ENCODE results near the gene EXOC3L2. TPM values are rescaled to one million over a fixed set of nuclear protein-coding genes. Genes with fewer than 3 reads are reported as not detected.
"Not testable (repeated sequence)": the region's sequence is repeated elsewhere in the genome, so short reads cannot be mapped to it uniquely, and the experiment has no call there.

EXOC3L2 gene
- total RNA-seq, 2 experiments from 2014 or later: not detected

DNA sequence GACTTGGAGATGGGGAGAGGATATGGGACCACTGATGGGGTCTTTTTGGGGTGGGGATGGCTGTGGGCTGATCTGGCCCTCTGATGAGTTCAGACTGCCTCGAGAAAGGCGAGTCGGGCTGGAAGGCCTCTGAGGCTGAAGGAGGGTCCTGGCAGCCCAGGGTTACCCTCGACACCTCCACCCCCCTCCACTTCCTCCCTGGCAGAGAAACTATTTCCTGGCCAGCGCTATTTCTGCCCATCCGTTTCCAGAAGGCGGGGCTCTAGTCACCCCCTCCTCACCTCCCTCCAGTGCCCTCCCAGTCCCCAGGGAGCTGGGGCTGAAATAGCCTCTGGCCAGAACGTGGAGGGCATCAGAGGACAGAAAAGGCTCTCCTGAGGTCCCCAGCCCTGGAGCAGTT lies 9.7 kb downstream of the EXOC3L2 start:
- Mint-ChIP-seq H3K4me1 (ENCODE audit: low read depth) (no peaks in the 10 kb centered on the region), H3K4me3 (no peak overlapping the region)

DNA sequence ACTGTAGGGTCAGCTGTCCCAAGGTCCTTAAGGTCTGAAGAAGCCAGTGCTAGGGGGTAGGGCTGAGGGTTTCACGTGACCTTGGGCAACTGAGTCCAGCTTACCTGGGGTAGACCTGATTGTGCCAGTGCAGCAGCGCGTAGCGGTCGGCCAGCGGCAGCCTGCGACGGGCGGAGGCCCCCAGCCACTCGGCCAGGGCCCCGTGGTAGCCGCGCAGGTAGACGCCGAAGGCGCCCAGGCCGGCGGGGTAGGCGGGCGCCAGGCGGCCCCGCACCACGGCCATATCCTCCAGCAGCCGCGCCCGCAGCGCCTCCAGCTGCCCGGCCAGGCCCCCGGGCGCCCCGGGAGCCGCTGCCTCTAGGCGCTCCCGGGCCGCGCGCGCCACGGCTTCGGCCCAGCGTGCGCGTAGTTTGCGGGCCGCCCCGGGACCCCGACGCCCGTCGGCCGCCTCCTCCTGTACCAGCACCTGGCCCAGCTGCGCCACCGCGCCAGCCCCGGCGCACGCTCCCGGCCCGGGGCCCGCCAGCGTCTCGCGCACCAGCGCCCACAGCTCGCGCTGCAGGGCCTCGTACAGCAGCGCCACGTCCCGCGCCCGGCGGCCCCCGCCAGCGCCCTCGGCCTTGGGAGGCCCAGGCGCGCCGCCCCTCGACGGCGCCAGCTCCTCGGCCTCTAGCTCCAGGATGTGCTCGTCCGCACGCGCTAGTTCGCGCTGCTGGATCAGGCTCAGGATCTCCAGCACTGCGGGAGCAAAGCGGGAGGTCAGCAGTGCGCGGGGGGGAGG lies 10.9 kb downstream of the EXOC3L2 start:
- TF ChIP-seq, protein P1, sequence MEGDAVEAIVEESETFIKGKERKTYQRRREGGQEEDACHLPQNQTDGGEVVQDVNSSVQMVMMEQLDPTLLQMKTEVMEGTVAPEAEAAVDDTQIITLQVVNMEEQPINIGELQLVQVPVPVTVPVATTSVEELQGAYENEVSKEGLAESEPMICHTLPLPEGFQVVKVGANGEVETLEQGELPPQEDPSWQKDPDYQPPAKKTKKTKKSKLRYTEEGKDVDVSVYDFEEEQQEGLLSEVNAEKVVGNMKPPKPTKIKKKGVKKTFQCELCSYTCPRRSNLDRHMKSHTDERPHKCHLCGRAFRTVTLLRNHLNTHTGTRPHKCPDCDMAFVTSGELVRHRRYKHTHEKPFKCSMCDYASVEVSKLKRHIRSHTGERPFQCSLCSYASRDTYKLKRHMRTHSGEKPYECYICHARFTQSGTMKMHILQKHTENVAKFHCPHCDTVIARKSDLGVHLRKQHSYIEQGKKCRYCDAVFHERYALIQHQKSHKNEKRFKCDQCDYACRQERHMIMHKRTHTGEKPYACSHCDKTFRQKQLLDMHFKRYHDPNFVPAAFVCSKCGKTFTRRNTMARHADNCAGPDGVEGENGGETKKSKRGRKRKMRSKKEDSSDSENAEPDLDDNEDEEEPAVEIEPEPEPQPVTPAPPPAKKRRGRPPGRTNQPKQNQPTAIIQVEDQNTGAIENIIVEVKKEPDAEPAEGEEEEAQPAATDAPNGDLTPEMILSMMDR (IDR thresholded peaks at IDR 0.05): no peak
- Histone ChIP-seq H3K9me3 (ENCODE audit: control insufficient read depth in 1 of 2, insufficient read depth in 1 of 2, low read length in 2 of 2) (no peaks in the 10 kb centered on the region), H3K36me3 (ENCODE audit: insufficient read depth, low read length) (no peaks in the 10 kb centered on the region), H3K27ac (ENCODE audit: low read depth in 1 of 2, low read length in 2 of 2) (no peak overlapping the region), H3K4me1 (ENCODE audit: insufficient read depth, low read length) (peaks cover 4% of the 10 kb centered on the region), H3K27me3 (ENCODE audit: control insufficient read depth in 1 of 2, insufficient read depth in 2 of 2, low read length in 2 of 2) (peaks cover 4 to 16% of the 10 kb centered on the region in 2 experiments), H3K4me3 (ENCODE audit: low read length) (no peak overlapping the region)
- Mint-ChIP-seq H3K4me3 (no peak overlapping the region), H3K36me3 (ENCODE audit: low read depth) (no peaks in the 10 kb centered on the region), H3K27me3 (peaks cover 57% of the 10 kb centered on the region), H3K27ac (no peak overlapping the region), H3K9me3 (no peaks in the 10 kb centered on the region), H3K4me1 (ENCODE audit: low read depth) (no peaks in the 10 kb centered on the region)
- DNase-seq: no peak
- POLR2A ChIA-PET: no interaction called here
- no peak for ATAC-seq (ENCODE audit: poor library complexity)
- CTCF ChIA-PET: no interaction called here
- intact Hi-C loops (cut with DNase I, micrococcal nuclease): no loop called here

More for the DNA sequence above, 9.7 kb downstream of the EXOC3L2 start:
- no peaks in the 10 kb centered on the region for H3K36me3 ChIP-seq (ENCODE audit: insufficient read depth, low read length)
- Mint-ChIP-seq H3K27me3 (peaks cover 57% of the 10 kb centered on the region), H3K9me3 (no peaks in the 10 kb centered on the region), H3K36me3 (ENCODE audit: low read depth) (no peaks in the 10 kb centered on the region), H3K27ac (no peak overlapping the region)
- peaks cover 4 to 16% of the 10 kb centered on the region in 2 experiments for H3K27me3 ChIP-seq (ENCODE audit: control insufficient read depth in 1 of 2, insufficient read depth in 2 of 2, low read length in 2 of 2)
- H3K9me3 ChIP-seq (ENCODE audit: control insufficient read depth in 1 of 2, insufficient read depth in 1 of 2, low read length in 2 of 2): no peaks in the 10 kb centered on the region
- POLR2A ChIA-PET: no interaction called here
- no peak overlapping the region for H3K4me3 ChIP-seq (ENCODE audit: low read length)
- no peak overlapping the region for H3K27ac ChIP-seq (ENCODE audit: low read depth in 1 of 2, low read length in 2 of 2)
- CTCF ChIA-PET: no interaction called here
- H3K4me1 ChIP-seq (ENCODE audit: insufficient read depth, low read length): peaks cover 4% of the 10 kb centered on the region
- ATAC-seq (ENCODE audit: poor library complexity) (no peak), DNase-seq (no peak)
- intact Hi-C loops (cut with DNase I, micrococcal nuclease): no loop called here
- TF ChIP-seq, protein P1 (IDR thresholded peaks at IDR 0.05): no peak

DNA sequence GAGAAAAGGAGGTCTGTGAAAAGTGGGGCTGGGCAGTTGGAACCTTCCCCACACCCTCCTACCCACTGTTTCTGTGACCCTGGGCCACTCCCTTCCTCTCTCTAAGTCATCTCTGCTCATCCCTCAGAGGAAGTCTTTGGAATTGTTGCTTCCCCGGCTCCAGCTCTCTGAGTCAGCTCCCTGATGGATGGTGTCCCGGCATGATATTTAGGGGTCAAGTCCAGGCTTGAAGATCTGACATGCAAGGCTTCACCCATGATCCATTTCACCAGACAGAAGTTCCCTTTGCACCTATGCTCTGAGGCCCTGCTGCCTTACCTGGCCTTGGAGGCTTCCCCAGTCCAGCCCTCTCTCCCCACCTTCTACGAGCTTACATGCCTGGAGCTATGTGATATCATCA lies 13.3 kb downstream of the EXOC3L2 start:
- ChIA-PET CTCF (no interaction called here), POLR2A (no interaction called here)
- Mint-ChIP-seq H3K9me3 (no peaks in the 10 kb centered on the region), H3K4me1 (ENCODE audit: low read depth) (no peaks in the 10 kb centered on the region), H3K27ac (no peak overlapping the region), H3K4me3 (no peak overlapping the region), H3K27me3 (peaks cover 43% of the 10 kb centered on the region), H3K36me3 (ENCODE audit: low read depth) (no peaks in the 10 kb centered on the region)
- no peak overlapping the region for H3K4me3 ChIP-seq (ENCODE audit: low read length)
- no peaks in the 10 kb centered on the region for H3K36me3 ChIP-seq (ENCODE audit: insufficient read depth, low read length)
- no peak overlapping the region for H3K27ac ChIP-seq (ENCODE audit: low read depth in 1 of 2, low read length in 2 of 2)
- no peak for DNase-seq
- H3K4me1 ChIP-seq (ENCODE audit: insufficient read depth, low read length): peaks cover 4% of the 10 kb centered on the region
- ATAC-seq (ENCODE audit: poor library complexity): no peak
- TF ChIP-seq, protein P1 (IDR thresholded peaks at IDR 0.05): no peak
- no peaks in the 10 kb centered on the region for H3K9me3 ChIP-seq (ENCODE audit: control insufficient read depth in 1 of 2, insufficient read depth in 1 of 2, low read length in 2 of 2)
- intact Hi-C loops (cut with DNase I, micrococcal nuclease): no loop called here
- H3K27me3 ChIP-seq (ENCODE audit: control insufficient read depth in 1 of 2, insufficient read depth in 2 of 2, low read length in 2 of 2): peaks cover 4 to 16% of the 10 kb centered on the region in 2 experiments

DNA sequence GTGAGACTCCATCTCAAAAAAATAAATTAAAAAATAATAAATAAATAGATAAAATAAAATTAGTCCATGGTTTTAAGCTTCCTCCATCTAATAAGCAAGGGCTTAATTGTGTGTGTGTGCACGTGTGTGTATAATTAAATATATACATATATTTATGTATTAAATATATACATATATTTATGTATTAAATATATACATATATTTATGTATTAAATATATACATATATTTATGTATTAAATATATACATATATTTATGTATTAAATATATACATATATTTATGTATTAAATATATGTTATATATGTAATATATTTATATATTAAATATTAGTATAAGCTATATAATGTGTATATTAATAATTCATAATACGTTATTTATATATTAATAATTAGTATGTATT lies 16.2 kb downstream of the EXOC3L2 start:
- H3K27me3 ChIP-seq (ENCODE audit: control insufficient read depth in 1 of 2, insufficient read depth in 2 of 2, low read length in 2 of 2): peaks cover 0 to 11% of the 10 kb centered on the region in 2 experiments
- H3K4me3 Mint-ChIP-seq; H3K27ac Mint-ChIP-seq; H3K4me1 ChIP-seq (ENCODE audit: insufficient read depth, low read length); H3K9me3 Mint-ChIP-seq; H3K4me1 Mint-ChIP-seq (ENCODE audit: low read depth); H3K36me3 ChIP-seq (ENCODE audit: insufficient read depth, low read length); POLR2A ChIA-PET; H3K4me3 ChIP-seq (ENCODE audit: low read length); CTCF ChIA-PET; H3K36me3 Mint-ChIP-seq (ENCODE audit: low read depth); H3K27ac ChIP-seq (ENCODE audit: low read depth in 1 of 2, low read length in 2 of 2); ATAC-seq (ENCODE audit: poor library complexity); H3K9me3 ChIP-seq (ENCODE audit: control insufficient read depth in 1 of 2, insufficient read depth in 1 of 2, low read length in 2 of 2); DNase-seq: not testable (repeated sequence)
- H3K27me3 Mint-ChIP-seq: peaks cover 25% of the 10 kb centered on the region
- intact Hi-C loops (cut with DNase I, micrococcal nuclease): loop anchor here in 1 of 2 experiments (5.0 kb wide), 1 partner anchor 43 kb away; no protein-coding TSS in a partner anchor

Measured in CD4-positive, alpha-beta T cell (primary cell).